WTC11 (cell line): Measurements from ENCODE around the gene SLC44A1. TPM values are rescaled to one million over a fixed set of nuclear protein-coding genes. Genes with fewer than 3 reads are reported as not detected.

ENCODE experiments used
- ATAC-seq: fragments of 200-7000 bp; cut with Tn5 transposase; 2 replicates; pipeline ENCODE4 v1.10.0; 2021; ENCODE audit warnings: mild to moderate bottlenecking, moderate library complexity
- CTCF ChIA-PET: fragments of 300-600 bp; sonication (Branson Sonifier 250); formaldehyde crosslinking; loops from one replicate; lab custom pipeline; 2021; ENCODE audit warnings: antibody characterized with exemption; lab: Charles Lee
- POLR2A ChIA-PET: fragments of 350-600 bp; sonication (Branson Sonifier 250); formaldehyde crosslinking; loops from one replicate; lab custom pipeline; 2021; ENCODE audit warnings: antibody characterized with exemption; lab: Charles Lee
- DNase-seq: peaks from one replicate; pipeline ENCODE4 v3.0.0; 2021; ENCODE audit warnings: low spot score
- H3K27ac Mint-ChIP-seq: 2 replicates; pipeline ENCODE4 v1.8.0; 2021; ENCODE audit warnings: mixed read lengths
- H3K27me3 Mint-ChIP-seq: 2 replicates; pipeline ENCODE4 v1.8.0; 2021; ENCODE audit warnings: low read depth, mild to moderate bottlenecking, moderate library complexity, mixed read lengths
- H3K36me3 Mint-ChIP-seq: 2 replicates; pipeline ENCODE4 v1.8.0; 2021; ENCODE audit warnings: mixed read lengths
- H3K4me1 Mint-ChIP-seq: 2 replicates; pipeline ENCODE4 v1.8.0; 2022; ENCODE audit warnings: mixed read lengths
- H3K4me3 Mint-ChIP-seq: 2 replicates; pipeline ENCODE4 v1.8.0; 2021; ENCODE audit warnings: mild to moderate bottlenecking, moderate library complexity, mixed read lengths
- H3K9me3 Mint-ChIP-seq: 2 replicates; pipeline ENCODE4 v1.8.0; 2021; ENCODE audit warnings: mixed read lengths
- AFF4 ChIP-seq: sonication (generic); formaldehyde crosslinking; IDR thresholded peaks from 2 replicates; pipeline ENCODE4 v1.8.1; 2023; ENCODE audit warnings: mild to moderate bottlenecking, missing genetic modification reagents, borderline replicate concordance
- AR ChIP-seq: fragments of 250-450 bp; sonication (Bioruptor Pico); IDR thresholded peaks from 2 replicates; pipeline ENCODE4 v1.9.0; 2021; ENCODE audit warnings: mild to moderate bottlenecking
- ATF1 ChIP-seq: sonication (generic); formaldehyde crosslinking; IDR thresholded peaks from 2 replicates; pipeline ENCODE4 v1.8.1; 2023; ENCODE audit warnings: mild to moderate bottlenecking, moderate library complexity, missing genetic modification reagents
- ATF6 ChIP-seq: sonication (generic); formaldehyde crosslinking; IDR thresholded peaks from 2 replicates; pipeline ENCODE4 v1.8.1; 2023; ENCODE audit warnings: mild to moderate bottlenecking, missing genetic modification reagents
- CDX4 ChIP-seq: fragments of 250-450 bp; sonication (Bioruptor Pico); IDR thresholded peaks from 2 replicates; pipeline ENCODE4 v1.9.0; 2021; ENCODE audit warnings: moderate library complexity, mild to moderate bottlenecking, inconsistent platforms, borderline replicate concordance
- E2F1 ChIP-seq: sonication (generic); formaldehyde crosslinking; IDR thresholded peaks from 2 replicates; pipeline ENCODE4 v1.8.0; 2022; ENCODE audit warnings: mild to moderate bottlenecking, missing genetic modification reagents
- GTF2I ChIP-seq: fragments of 250-450 bp; sonication (Bioruptor Pico); conservative IDR thresholded peaks from 2 replicates; pipeline ENCODE4 v1.4.0; 2021; ENCODE audit warnings: mild to moderate bottlenecking
- IRF2 ChIP-seq: sonication (generic); formaldehyde crosslinking; IDR thresholded peaks from 2 replicates; pipeline ENCODE4 v1.8.0; 2022; ENCODE audit warnings: low read depth, missing genetic modification reagents, borderline replicate concordance
- KAT7 ChIP-seq: sonication (generic); formaldehyde crosslinking; IDR thresholded peaks from 2 replicates; pipeline ENCODE4 v1.8.1; 2023; ENCODE audit warnings: missing genetic modification reagents, mild to moderate bottlenecking, borderline replicate concordance
- MXD4 ChIP-seq: fragments of 250-450 bp; sonication (Bioruptor Pico); IDR thresholded peaks from 2 replicates; pipeline ENCODE4 v1.8.0; 2021; ENCODE audit warnings: mild to moderate bottlenecking, moderate library complexity, borderline replicate concordance
- NFATC4 ChIP-seq: fragments of 250-450 bp; sonication (Bioruptor Pico); IDR thresholded peaks from 2 replicates; pipeline ENCODE4 v1.9.0; 2021; ENCODE audit warnings: mild to moderate bottlenecking
- PRDM15 ChIP-seq: sonication (generic); formaldehyde crosslinking; IDR thresholded peaks from 2 replicates; pipeline ENCODE4 v1.8.0; 2022; ENCODE audit warnings: missing genetic modification reagents
- RORB ChIP-seq: fragments of 250-450 bp; sonication (Bioruptor Pico); IDR thresholded peaks from 2 replicates; pipeline ENCODE4 v1.9.0; 2021; ENCODE audit warnings: mild to moderate bottlenecking
- TCF7 ChIP-seq: sonication (generic); formaldehyde crosslinking; IDR thresholded peaks from 2 replicates; pipeline ENCODE4 v1.8.0; 2022; ENCODE audit warnings: mild to moderate bottlenecking, low read depth, missing genetic modification reagents, moderate library complexity
- ZMAT4 ChIP-seq: fragments of 250-450 bp; sonication (Bioruptor Pico); IDR thresholded peaks from 2 replicates; pipeline ENCODE4 v1.9.0; 2021; ENCODE audit warnings: mild to moderate bottlenecking
- ZNF263 ChIP-seq: sonication (generic); formaldehyde crosslinking; IDR thresholded peaks from 2 replicates; pipeline ENCODE4 v1.8.1; 2022; ENCODE audit warnings: low read depth, mild to moderate bottlenecking, moderate library complexity, missing genetic modification reagents
- ZNF281 ChIP-seq: sonication (generic); formaldehyde crosslinking; IDR thresholded peaks from 2 replicates; pipeline ENCODE4 v1.8.0; 2023; ENCODE audit warnings: mild to moderate bottlenecking, missing genetic modification reagents
- ZNF317 ChIP-seq: sonication (generic); formaldehyde crosslinking; IDR thresholded peaks from 2 replicates; pipeline ENCODE4 v1.8.1; 2023; ENCODE audit warnings: low read depth, mild to moderate bottlenecking, moderate library complexity, missing genetic modification reagents, borderline replicate concordance
- total RNA-seq: library from RNA; stranded (reverse); gene quantifications from 3 replicates; pipeline ENCODE4 v1.2.3, GENCODE V29; 2021

Gene SLC44A1
- total RNA-seq, 1 experiment from 2014 or later, result 48.9 TPM

- TF ChIP-seq PRDM15 (CRISPR knock-in tag), result no peak
- no peak for TF ChIP-seq AR (CRISPR knock-in tag)
- TF ChIP-seq MXD4 (CRISPR knock-in tag), result no peak
- TF ChIP-seq ZMAT4 (CRISPR knock-in tag), result no peak
- no peak for TF ChIP-seq GTF2I
Observed at GRCh38 chr9:105286098-105286497, 41.6 kb downstream of the SLC44A1 start (continued).

GRCh38 chr9:105289305-105289704, 44.9 kb downstream of the SLC44A1 start:
- Mint-ChIP-seq H3K27ac (no peak overlapping the region), H3K27me3 (no peaks in the 10 kb centered on the region), H3K36me3 (no peaks in the 10 kb centered on the region), H3K4me1 (peaks cover 79% of the 10 kb centered on the region), H3K9me3 (no peaks in the 10 kb centered on the region), H3K4me3 (no peak overlapping the region)
- DNase-seq (no peak), ATAC-seq (no peak)
- POLR2A ChIA-PET, result no interaction called here
- CTCF ChIA-PET, result no interaction called here
- TF ChIP-seq ATF6 (CRISPR knock-in tag) (no peak), CDX4 (CRISPR knock-in tag) (no peak), ATF1 (CRISPR knock-in tag) (no peak), AFF4 (CRISPR knock-in tag) (no peak), ZNF281 (no peak), NFATC4 (no peak), RORB (CRISPR knock-in tag) (no peak), E2F1 (CRISPR knock-in tag) (no peak), ZNF317 (CRISPR knock-in tag) (no peak), KAT7 (CRISPR knock-in tag) (no peak), IRF2 (CRISPR knock-in tag) (no peak), ZNF263 (no peak), TCF7 (CRISPR knock-in tag) (no peak)
